Loucy (cell line): ENCODE results near the gene SCTR.

ENCODE experiments used
- EZH2phosphoT487 ChIP-seq: fragments of 200-600 bp; IDR thresholded peaks from 2 replicates; pipeline ENCODE4 v1.6.1; 2018; ENCODE audit warnings: antibody characterized with exemption, mild to moderate bottlenecking, moderate library complexity, borderline replicate concordance
- TF ChIP-seq, protein P1 (sequence below): fragments of 200-600 bp; sonication (generic); conservative IDR thresholded peaks from 2 replicates; pipeline ENCODE4 v1.5.1; 2014; ENCODE audit warnings: mild to moderate bottlenecking, antibody characterized with exemption, low read length

DNA sequence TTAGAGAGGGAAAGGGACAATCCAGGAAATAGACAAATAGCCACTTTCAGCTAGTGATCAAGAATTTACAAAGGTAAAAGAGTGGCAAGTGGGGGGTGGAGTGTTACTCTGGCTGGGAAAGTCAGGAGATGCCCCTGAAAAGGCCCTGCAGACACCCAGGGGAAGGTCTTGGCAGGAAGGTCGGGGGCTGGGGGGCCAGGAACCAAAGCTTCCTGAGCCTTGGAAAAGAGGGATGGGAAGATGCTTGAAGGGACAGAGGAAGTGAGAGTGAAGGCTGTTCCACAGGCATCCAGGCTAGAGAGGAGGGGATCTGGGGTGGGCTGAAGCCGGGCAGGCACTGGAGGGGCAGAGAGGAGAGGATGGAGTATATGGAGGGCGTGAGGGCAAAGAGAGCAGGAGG, 96.5 kb downstream of the SCTR start:
- TF ChIP-seq, protein P1, sequence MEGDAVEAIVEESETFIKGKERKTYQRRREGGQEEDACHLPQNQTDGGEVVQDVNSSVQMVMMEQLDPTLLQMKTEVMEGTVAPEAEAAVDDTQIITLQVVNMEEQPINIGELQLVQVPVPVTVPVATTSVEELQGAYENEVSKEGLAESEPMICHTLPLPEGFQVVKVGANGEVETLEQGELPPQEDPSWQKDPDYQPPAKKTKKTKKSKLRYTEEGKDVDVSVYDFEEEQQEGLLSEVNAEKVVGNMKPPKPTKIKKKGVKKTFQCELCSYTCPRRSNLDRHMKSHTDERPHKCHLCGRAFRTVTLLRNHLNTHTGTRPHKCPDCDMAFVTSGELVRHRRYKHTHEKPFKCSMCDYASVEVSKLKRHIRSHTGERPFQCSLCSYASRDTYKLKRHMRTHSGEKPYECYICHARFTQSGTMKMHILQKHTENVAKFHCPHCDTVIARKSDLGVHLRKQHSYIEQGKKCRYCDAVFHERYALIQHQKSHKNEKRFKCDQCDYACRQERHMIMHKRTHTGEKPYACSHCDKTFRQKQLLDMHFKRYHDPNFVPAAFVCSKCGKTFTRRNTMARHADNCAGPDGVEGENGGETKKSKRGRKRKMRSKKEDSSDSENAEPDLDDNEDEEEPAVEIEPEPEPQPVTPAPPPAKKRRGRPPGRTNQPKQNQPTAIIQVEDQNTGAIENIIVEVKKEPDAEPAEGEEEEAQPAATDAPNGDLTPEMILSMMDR: no peak
- TF ChIP-seq EZH2phosphoT487: no peak
